H1 (cell line): Measurements from ENCODE around the gene MYL7.

Source experiments
- CEBPB ChIP-seq: IDR thresholded peaks from 2 replicates; pipeline ENCODE4 v1.6.1; 2012; ENCODE audit warnings: low read depth, low read length
- EZH2 ChIP-seq: fragments of 200-600 bp; sonication (generic); IDR thresholded peaks from 2 replicates; pipeline ENCODE4 v1.7.1; 2012; ENCODE audit warnings: low read depth, mild to moderate bottlenecking, moderate library complexity, low read length, inconsistent platforms; ENCODE audit not compliant: severe bottlenecking
- RAD21 ChIP-seq, 2 experiments: IDR thresholded peaks in 1 of 2; conservative IDR thresholded peaks in 1 of 2; 2 replicates each; pipeline ENCODE4 v1.6.1; 2011; ENCODE audit warnings: low read depth in 2 of 2, low read length in 2 of 2, improper control_type of control experiment in 1 of 2, inconsistent platforms in 1 of 2, mild to moderate bottlenecking in 1 of 2, moderate library complexity in 1 of 2
- TF ChIP-seq, protein P1 (sequence below), 3 experiments: IDR thresholded peaks; 1 replicate in 2 of 3; 2 replicates in 1 of 3; pipeline versions ENCODE4 v1.5.1 to v1.6.1; 2011; ENCODE audit warnings: low read length in 3 of 3, mild to moderate bottlenecking in 3 of 3, inconsistent platforms in 2 of 3, low read depth in 1 of 3, moderate library complexity in 1 of 3; ENCODE audit not compliant: insufficient read depth in 1 of 3; ENCODE audit errors: control extremely low read depth in 1 of 3

DNA sequence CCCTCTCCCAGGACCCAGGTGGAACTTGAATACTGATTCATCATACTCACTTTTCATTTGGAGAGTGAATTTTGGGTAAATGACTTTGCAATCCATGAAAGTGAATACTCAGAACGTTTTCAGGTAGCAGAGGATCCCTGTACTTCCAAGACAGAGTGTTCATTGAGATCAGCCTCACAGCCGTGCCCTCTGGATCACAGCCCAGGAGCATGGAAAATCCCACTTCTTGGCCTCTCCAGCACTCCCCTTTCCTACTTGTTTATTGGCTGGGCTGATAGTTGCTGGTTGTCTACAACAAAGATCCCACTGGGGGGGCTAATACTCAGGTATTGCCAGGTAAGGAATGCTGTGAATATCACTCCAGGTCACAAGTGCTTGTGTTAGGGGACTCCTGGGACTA lies 42.3 kb upstream of the MYL7 start:
- TF ChIP-seq, protein P1, sequence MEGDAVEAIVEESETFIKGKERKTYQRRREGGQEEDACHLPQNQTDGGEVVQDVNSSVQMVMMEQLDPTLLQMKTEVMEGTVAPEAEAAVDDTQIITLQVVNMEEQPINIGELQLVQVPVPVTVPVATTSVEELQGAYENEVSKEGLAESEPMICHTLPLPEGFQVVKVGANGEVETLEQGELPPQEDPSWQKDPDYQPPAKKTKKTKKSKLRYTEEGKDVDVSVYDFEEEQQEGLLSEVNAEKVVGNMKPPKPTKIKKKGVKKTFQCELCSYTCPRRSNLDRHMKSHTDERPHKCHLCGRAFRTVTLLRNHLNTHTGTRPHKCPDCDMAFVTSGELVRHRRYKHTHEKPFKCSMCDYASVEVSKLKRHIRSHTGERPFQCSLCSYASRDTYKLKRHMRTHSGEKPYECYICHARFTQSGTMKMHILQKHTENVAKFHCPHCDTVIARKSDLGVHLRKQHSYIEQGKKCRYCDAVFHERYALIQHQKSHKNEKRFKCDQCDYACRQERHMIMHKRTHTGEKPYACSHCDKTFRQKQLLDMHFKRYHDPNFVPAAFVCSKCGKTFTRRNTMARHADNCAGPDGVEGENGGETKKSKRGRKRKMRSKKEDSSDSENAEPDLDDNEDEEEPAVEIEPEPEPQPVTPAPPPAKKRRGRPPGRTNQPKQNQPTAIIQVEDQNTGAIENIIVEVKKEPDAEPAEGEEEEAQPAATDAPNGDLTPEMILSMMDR (IDR thresholded peaks at IDR 0.05; ENCODE audit: control extremely low read depth in 1 of 3, insufficient read depth in 1 of 3, low read depth in 1 of 3, low read length in 3 of 3), result no peak
- TF ChIP-seq CEBPB, result no peak
- TF ChIP-seq EZH2, result no peak
- no peak for TF ChIP-seq RAD21 (IDR thresholded peaks at IDR 0.05 in 1 of 2, conservative IDR thresholded peaks at IDR 0.05 in 1 of 2; ENCODE audit: low read depth in 2 of 2, low read length in 2 of 2)
